ENCODE measurements around the gene EVX2.

Gene EVX2

GRCh38 chr2:176103194-176103593 is 19.4 kb upstream of the EVX2 start:
- ChIA-PET POLR2A (interaction anchor here (1.1 to 5.7 kb wide), 3 partner anchors 8 to 551 kb away, joined by 3 to 117 read pairs (median 4); partner anchors contain the start of gene HOXD13), CTCF (interaction anchor here (0.5 to 1.1 kb wide), 3 partner anchors 23 to 892 kb away, joined by 3 to 5 read pairs (median 3); no protein-coding TSS in a partner anchor)
- TF ChIP-seq TARDBP (IDR thresholded peaks at IDR 0.05): no peak
- no peak for TF ChIP-seq NFRKB (IDR thresholded peaks at IDR 0.05)
- TF ChIP-seq FOXM1 (IDR thresholded peaks at IDR 0.05; ENCODE audit: borderline replicate concordance): no peak
- TF ChIP-seq SP1 (IDR thresholded peaks at IDR 0.05): no peak
- no peak for TF ChIP-seq CTBP1 (IDR thresholded peaks at IDR 0.05; ENCODE audit: borderline replicate concordance)
- TF ChIP-seq ZNF384 (IDR thresholded peaks at IDR 0.05): no peak
- TF ChIP-seq PKNOX1 (IDR thresholded peaks at IDR 0.05): no peak
- TF ChIP-seq FOXA1 (IDR thresholded peaks at IDR 0.05): no peak
- TF ChIP-seq FOXK2 (IDR thresholded peaks at IDR 0.05): no peak
- no peak for TF ChIP-seq L3MBTL2 (conservative IDR thresholded peaks at IDR 0.05)
- TF ChIP-seq SUZ12 (IDR thresholded peaks at IDR 0.05): no peak
- no peak for TF ChIP-seq ARNT (IDR thresholded peaks at IDR 0.05)
- TF ChIP-seq ELF4 (IDR thresholded peaks at IDR 0.05): no peak
- no peak for TF ChIP-seq BHLHE40 (IDR thresholded peaks at IDR 0.05; ENCODE audit: borderline replicate concordance)
- TF ChIP-seq LEF1 (IDR thresholded peaks at IDR 0.05; ENCODE audit: borderline replicate concordance): no peak
- TF ChIP-seq HDGF (IDR thresholded peaks at IDR 0.05; ENCODE audit: borderline replicate concordance): no peak
- no peak for DNase-seq (ENCODE audit: extremely low spot score)

- ChIA-PET POLR2A (interaction anchor here (1.5 to 5.7 kb wide), 2 partner anchors 7 to 101 kb away, joined by 4 to 117 read pairs; partner anchors contain the start of genes HOXD13 and LNPK), CTCF (interaction anchor here (0.5 to 1.1 kb wide), 2 partner anchors 22 to 1047 kb away, joined by 3 to 4 read pairs; no protein-coding TSS in a partner anchor)
- no peak for DNase-seq (ENCODE audit: extremely low spot score)
- TF ChIP-seq HDGF (IDR thresholded peaks at IDR 0.05; ENCODE audit: borderline replicate concordance) (no peak), TARDBP (IDR thresholded peaks at IDR 0.05) (no peak), BHLHE40 (IDR thresholded peaks at IDR 0.05; ENCODE audit: borderline replicate concordance) (no peak), SP1 (IDR thresholded peaks at IDR 0.05) (no peak), ZNF384 (IDR thresholded peaks at IDR 0.05) (no peak), ARNT (IDR thresholded peaks at IDR 0.05) (no peak), LEF1 (IDR thresholded peaks at IDR 0.05; ENCODE audit: borderline replicate concordance) (no peak), ELF4 (IDR thresholded peaks at IDR 0.05) (no peak), FOXM1 (IDR thresholded peaks at IDR 0.05; ENCODE audit: borderline replicate concordance) (no peak), CTBP1 (IDR thresholded peaks at IDR 0.05; ENCODE audit: borderline replicate concordance) (no peak), NFRKB (IDR thresholded peaks at IDR 0.05) (no peak), L3MBTL2 (conservative IDR thresholded peaks at IDR 0.05) (no peak), PKNOX1 (IDR thresholded peaks at IDR 0.05) (no peak), FOXK2 (IDR thresholded peaks at IDR 0.05) (no peak)
Observed at GRCh38 chr2:176102309-176102866, 18.6 kb upstream of the EVX2 start.

- TF ChIP-seq SP1 (IDR thresholded peaks at IDR 0.05): no peak
- TF ChIP-seq NFRKB (IDR thresholded peaks at IDR 0.05): no peak
- no peak for TF ChIP-seq FOXA1 (IDR thresholded peaks at IDR 0.05)
- no peak for TF ChIP-seq PKNOX1 (IDR thresholded peaks at IDR 0.05)
- TF ChIP-seq HDGF (IDR thresholded peaks at IDR 0.05; ENCODE audit: borderline replicate concordance): no peak
- TF ChIP-seq FOXK2 (IDR thresholded peaks at IDR 0.05): no peak
- no peak for TF ChIP-seq TARDBP (IDR thresholded peaks at IDR 0.05)
- no peak for TF ChIP-seq ARNT (IDR thresholded peaks at IDR 0.05)
- TF ChIP-seq ELF4 (IDR thresholded peaks at IDR 0.05): no peak
- TF ChIP-seq LEF1 (IDR thresholded peaks at IDR 0.05; ENCODE audit: borderline replicate concordance): no peak
- no peak for TF ChIP-seq FOXM1 (IDR thresholded peaks at IDR 0.05; ENCODE audit: borderline replicate concordance)
- no peak for DNase-seq (ENCODE audit: extremely low spot score)
- ChIA-PET POLR2A (interaction anchor here (1.5 to 5.7 kb wide), 2 partner anchors 7 to 100 kb away, joined by 4 to 117 read pairs; partner anchors contain the start of genes HOXD13 and LNPK), CTCF (interaction anchor here (0.5 to 0.7 kb wide), 2 partner anchors 28 to 1048 kb away, joined by 3 to 4 read pairs; no protein-coding TSS in a partner anchor)
Observed at GRCh38 chr2:176101842-176102241, 18.1 kb upstream of the EVX2 start.

GRCh38 chr2:176101216-176101830 is 17.6 kb upstream of the EVX2 start:
- TF ChIP-seq TARDBP (IDR thresholded peaks at IDR 0.05): no peak
- no peak for TF ChIP-seq FOXA1 (IDR thresholded peaks at IDR 0.05)
- TF ChIP-seq HDGF (IDR thresholded peaks at IDR 0.05; ENCODE audit: borderline replicate concordance): no peak
- no peak for TF ChIP-seq CTBP1 (IDR thresholded peaks at IDR 0.05; ENCODE audit: borderline replicate concordance)
- no peak for TF ChIP-seq FOXK2 (IDR thresholded peaks at IDR 0.05)
- no peak for TF ChIP-seq BHLHE40 (IDR thresholded peaks at IDR 0.05; ENCODE audit: borderline replicate concordance)
- TF ChIP-seq L3MBTL2 (conservative IDR thresholded peaks at IDR 0.05): no peak
- no peak for TF ChIP-seq SUZ12 (IDR thresholded peaks at IDR 0.05)
- TF ChIP-seq SP1 (IDR thresholded peaks at IDR 0.05): no peak
- no peak for TF ChIP-seq NFRKB (IDR thresholded peaks at IDR 0.05)
- no peak for TF ChIP-seq FOXM1 (IDR thresholded peaks at IDR 0.05; ENCODE audit: borderline replicate concordance)
- TF ChIP-seq ARNT (IDR thresholded peaks at IDR 0.05): no peak
- no peak for TF ChIP-seq ZNF384 (IDR thresholded peaks at IDR 0.05)
- TF ChIP-seq PKNOX1 (IDR thresholded peaks at IDR 0.05): no peak
- DNase-seq (ENCODE audit: extremely low spot score): no peak
- POLR2A ChIA-PET: interaction anchor here (1.5 kb wide), 1 partner anchor 100 kb away, joined by 4 read pairs; the partner anchor contains the start of gene LNPK
- CTCF ChIA-PET: interaction anchor here (0.7 kb wide), 1 partner anchor 29 kb away, joined by 3 read pairs; no protein-coding TSS in a partner anchor

Data from HEK293T (cell line).